PC-3 (cell line): ENCODE results near the gene CERKL. TPM values are rescaled to one million over a fixed set of nuclear protein-coding genes. Genes with fewer than 3 reads are reported as not detected.

Source experiments
- ATAC-seq: fragments of 200-7000 bp; cut with Tn5 transposase; 2 replicates; pipeline ENCODE4 v1.9.1; 2020; ENCODE audit warnings: mild to moderate bottlenecking, moderate library complexity
- BruUV-seq: library from RNA; stranded (reverse); fragments of 400-500 nt; replicated peaks from 2 replicates; lab custom pipeline; 2021; lab: Mats Ljungman, UMichigan
- CTCF ChIA-PET: fragments of 300-600 bp; sonication (Branson Sonifier 250); formaldehyde crosslinking; loops from one replicate; lab custom pipeline; 2022; ENCODE audit warnings: antibody characterized with exemption; lab: Charles Lee
- POLR2A ChIA-PET: fragments of 300-600 bp; sonication (Branson Sonifier 250); formaldehyde crosslinking; loops from one replicate; lab custom pipeline; 2022; ENCODE audit warnings: antibody characterized with exemption; ENCODE audit not compliant: unreplicated experiment; lab: Charles Lee
- DNase-seq: peaks from one replicate; pipeline ENCODE4 v3.0.0-alpha.2; 2015
- H2AFZ ChIP-seq: fragments of 300-600 bp; sonication (generic); 2 replicates; pipeline ENCODE4 v1.6.0; 2016; ENCODE audit warnings: antibody characterized with exemption, low read length
- H3F3A ChIP-seq: fragments of 300-600 bp; sonication (generic); one replicate; pipeline ENCODE4 v1.6.0; 2017; ENCODE audit warnings: antibody characterized with exemption, low read length, control low read depth, mild to moderate bottlenecking; ENCODE audit not compliant: unreplicated experiment
- H3K27ac ChIP-seq: fragments of 300-600 bp; sonication (generic); 2 replicates; pipeline ENCODE4 v1.5.1; 2016; ENCODE audit warnings: mild to moderate bottlenecking, low read length
- H3K27me3 ChIP-seq: fragments of 300-600 bp; sonication (generic); 2 replicates; pipeline ENCODE4 v1.6.1; 2016; ENCODE audit warnings: low read length, mixed read lengths
- H3K36me3 ChIP-seq: fragments of 300-600 bp; sonication (generic); 2 replicates; pipeline ENCODE4 v1.6.1; 2016; ENCODE audit warnings: low read depth, mixed run types, low read length, mixed read lengths
- H3K4me1 ChIP-seq: fragments of 300-600 bp; sonication (generic); 2 replicates; pipeline ENCODE4 v1.5.1; 2016; ENCODE audit warnings: low read length; ENCODE audit not compliant: insufficient read depth
- H3K4me2 ChIP-seq: fragments of 300-600 bp; sonication (generic); 2 replicates; pipeline ENCODE4 v1.6.0; 2016; ENCODE audit warnings: low read length
- H3K4me3 ChIP-seq: fragments of 300-600 bp; sonication (generic); 2 replicates; pipeline ENCODE4 v1.5.1; 2016; ENCODE audit warnings: mild to moderate bottlenecking, low read length, mixed read lengths
- H3K79me2 ChIP-seq: fragments of 300-600 bp; sonication (generic); 2 replicates; pipeline ENCODE4 v1.6.1; 2017; ENCODE audit warnings: low read length, mixed read lengths
- H3K9ac ChIP-seq: fragments of 300-600 bp; sonication (generic); 2 replicates; pipeline ENCODE4 v1.6.0; 2016; ENCODE audit warnings: mild to moderate bottlenecking, low read length
- H3K9me2 ChIP-seq: fragments of 300-600 bp; sonication (generic); replicated peaks from 2 replicates; pipeline ENCODE4 v1.6.1; 2016; ENCODE audit warnings: mixed run types, low read length, mixed read lengths
- H3K9me3 ChIP-seq: fragments of 300-600 bp; sonication (generic); 2 replicates; pipeline ENCODE4 v1.6.1; 2016; ENCODE audit warnings: low read length, mixed read lengths
- H4K20me1 ChIP-seq: fragments of 300-600 bp; sonication (generic); 2 replicates; pipeline ENCODE4 v1.6.1; 2016; ENCODE audit warnings: low read length, mixed read lengths
- EZH2 ChIP-seq: fragments of 300-600 bp; sonication (generic); IDR thresholded peaks from one replicate; pipeline ENCODE4 v1.6.1; 2017; ENCODE audit warnings: antibody characterized with exemption, mild to moderate bottlenecking, low read length; ENCODE audit not compliant: unreplicated experiment
- EZH2phosphoT487 ChIP-seq: fragments of 300-600 bp; sonication (generic); IDR thresholded peaks from 2 replicates; pipeline ENCODE4 v1.6.1; 2018; ENCODE audit warnings: mild to moderate bottlenecking, antibody characterized with exemption, low read length, borderline replicate concordance
- intact Hi-C: fragments of 100-400 bp; cut with micrococcal nuclease; formaldehyde crosslinking; loops from 2 replicates; pipeline ENCODE4 v1.9.0; 2023
- total RNA-seq: library from RNA; depleted of rRNA; stranded (reverse); fragments of >200 nt; gene quantifications from 2 replicates; pipeline ENCODE4 v1.2.3, GENCODE V29; 2014
- TF ChIP-seq, protein P1 (sequence below): fragments of 300-600 bp; sonication (generic); conservative IDR thresholded peaks from 2 replicates; pipeline ENCODE4 v1.5.1; 2017; ENCODE audit warnings: antibody characterized with exemption, low read depth, mild to moderate bottlenecking, low read length

CERKL gene
- total RNA-seq, 1 experiment from 2014 or later: 0.98 TPM

DNA sequence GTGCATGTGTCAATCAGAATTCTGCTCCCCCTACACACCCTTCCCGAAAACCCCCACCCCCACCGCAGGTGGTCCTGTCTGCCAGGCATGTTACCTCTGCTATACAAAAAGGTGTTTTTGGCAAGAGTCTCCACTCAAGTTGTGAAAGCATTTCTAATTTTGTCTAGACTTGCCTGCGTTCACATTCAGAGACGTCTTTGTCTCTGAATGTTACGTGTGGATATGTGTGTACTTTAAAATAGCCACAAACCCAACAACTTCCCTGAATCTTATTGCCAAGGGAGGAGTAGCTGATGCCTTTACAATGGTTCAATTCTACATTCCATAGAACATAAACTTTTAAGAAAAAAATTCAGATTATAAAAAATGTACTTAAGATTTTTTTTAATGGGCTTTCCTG lies 133.1 kb downstream of the CERKL start:
- intact Hi-C loops: no loop called here
- no peak overlapping the region for H2AFZ ChIP-seq
- no peaks in the 10 kb centered on the region for H3K79me2 ChIP-seq
- no peak overlapping the region for H3K27ac ChIP-seq
- H3K4me2 ChIP-seq: no peak overlapping the region
- H3K4me3 ChIP-seq: no peak overlapping the region
- peaks cover 10% of the 10 kb centered on the region for H3K4me1 ChIP-seq
- no peaks in the 10 kb centered on the region for H3K36me3 ChIP-seq
- no TSS peak for BruUV-seq
- no peak overlapping the region for H3K9ac ChIP-seq
- no peaks in the 10 kb centered on the region for H3K9me2 ChIP-seq
- H3K27me3 ChIP-seq: no peaks in the 10 kb centered on the region
- ATAC-seq (no peak), DNase-seq (no peak)
- TF ChIP-seq, protein P1, sequence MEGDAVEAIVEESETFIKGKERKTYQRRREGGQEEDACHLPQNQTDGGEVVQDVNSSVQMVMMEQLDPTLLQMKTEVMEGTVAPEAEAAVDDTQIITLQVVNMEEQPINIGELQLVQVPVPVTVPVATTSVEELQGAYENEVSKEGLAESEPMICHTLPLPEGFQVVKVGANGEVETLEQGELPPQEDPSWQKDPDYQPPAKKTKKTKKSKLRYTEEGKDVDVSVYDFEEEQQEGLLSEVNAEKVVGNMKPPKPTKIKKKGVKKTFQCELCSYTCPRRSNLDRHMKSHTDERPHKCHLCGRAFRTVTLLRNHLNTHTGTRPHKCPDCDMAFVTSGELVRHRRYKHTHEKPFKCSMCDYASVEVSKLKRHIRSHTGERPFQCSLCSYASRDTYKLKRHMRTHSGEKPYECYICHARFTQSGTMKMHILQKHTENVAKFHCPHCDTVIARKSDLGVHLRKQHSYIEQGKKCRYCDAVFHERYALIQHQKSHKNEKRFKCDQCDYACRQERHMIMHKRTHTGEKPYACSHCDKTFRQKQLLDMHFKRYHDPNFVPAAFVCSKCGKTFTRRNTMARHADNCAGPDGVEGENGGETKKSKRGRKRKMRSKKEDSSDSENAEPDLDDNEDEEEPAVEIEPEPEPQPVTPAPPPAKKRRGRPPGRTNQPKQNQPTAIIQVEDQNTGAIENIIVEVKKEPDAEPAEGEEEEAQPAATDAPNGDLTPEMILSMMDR: no peak
- TF ChIP-seq EZH2 (no peak), EZH2phosphoT487 (no peak)
- CTCF ChIA-PET: no interaction called here
- H3K9me3 ChIP-seq: no peaks in the 10 kb centered on the region
- no peaks in the 10 kb centered on the region for H3F3A ChIP-seq
- POLR2A ChIA-PET: no interaction called here
- H4K20me1 ChIP-seq: no peaks in the 10 kb centered on the region

DNA sequence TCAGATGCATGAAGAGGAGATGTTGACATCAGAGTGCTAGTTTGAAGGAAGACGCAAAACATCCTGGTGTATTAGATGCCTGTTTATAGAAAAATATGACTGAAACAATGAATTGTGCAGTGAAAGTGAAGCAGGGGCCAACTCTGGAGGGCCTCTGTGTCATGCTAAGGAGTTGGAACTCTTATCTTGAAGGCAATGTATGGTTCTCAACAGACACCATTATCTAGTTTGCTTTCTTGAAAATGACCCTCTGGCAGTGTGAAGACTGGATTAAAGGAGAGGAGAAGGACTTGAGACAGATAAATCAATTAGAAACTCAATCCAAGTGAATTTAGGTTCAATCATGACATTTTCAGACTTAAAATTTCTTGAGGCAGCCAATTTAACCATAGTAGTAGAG lies 136.7 kb downstream of the CERKL start:
- H3K36me3 ChIP-seq: no peaks in the 10 kb centered on the region
- ChIA-PET CTCF (no interaction called here), POLR2A (no interaction called here)
- TF ChIP-seq, protein P1: no peak
- TF ChIP-seq EZH2 (no peak), EZH2phosphoT487 (no peak)
- no peak overlapping the region for H3K4me2 ChIP-seq
- H3K9me2 ChIP-seq: no peaks in the 10 kb centered on the region
- ATAC-seq: no peak
- H3K27me3 ChIP-seq: no peaks in the 10 kb centered on the region
- H3K9me3 ChIP-seq: no peaks in the 10 kb centered on the region
- H4K20me1 ChIP-seq: no peaks in the 10 kb centered on the region
- BruUV-seq: no TSS peak
- no peaks in the 10 kb centered on the region for H3F3A ChIP-seq
- H3K79me2 ChIP-seq: no peaks in the 10 kb centered on the region
- H3K9ac ChIP-seq: no peak overlapping the region
- H3K27ac ChIP-seq: no peak overlapping the region
- H2AFZ ChIP-seq: no peak overlapping the region
- no peak overlapping the region for H3K4me3 ChIP-seq
- DNase-seq: no peak
- intact Hi-C loops: no loop called here
- peaks cover 17% of the 10 kb centered on the region for H3K4me1 ChIP-seq

DNA sequence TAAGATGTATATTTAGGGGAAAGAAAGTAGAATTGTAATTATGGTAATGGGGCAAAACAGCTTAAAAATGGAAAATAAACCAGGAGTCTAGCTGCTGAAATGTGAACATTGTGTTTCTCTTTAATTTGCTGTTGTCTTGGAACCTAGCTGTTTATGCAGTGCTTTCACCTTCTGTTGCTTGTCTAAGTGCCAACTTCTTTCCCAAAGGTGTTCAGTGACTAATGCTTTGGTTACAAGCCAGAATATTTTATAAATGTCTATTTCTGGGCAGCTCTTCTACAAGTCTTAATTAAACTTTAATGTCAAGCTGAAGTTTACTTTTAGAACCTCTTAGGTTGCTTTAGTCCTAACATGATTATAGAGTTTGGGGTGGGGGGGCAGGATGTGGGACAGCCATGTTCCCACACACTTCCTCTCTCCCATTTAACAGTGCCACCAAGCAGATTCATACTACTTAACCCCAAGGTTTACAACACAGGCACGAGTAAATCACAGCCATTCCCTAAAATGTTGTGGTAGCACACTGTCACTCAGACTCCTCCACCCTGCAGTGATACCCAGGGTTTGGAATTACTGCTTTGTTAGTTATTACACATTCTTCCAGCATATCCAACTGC lies 139.1 kb downstream of the CERKL start:
- ATAC-seq (peak; percentile 48), DNase-seq (peak; percentile 37)
- POLR2A ChIA-PET: no interaction called here
- Histone ChIP-seq H4K20me1 (no peaks in the 10 kb centered on the region), H2AFZ (no peak overlapping the region), H3K4me2 (no peak overlapping the region), H3K9me3 (no peaks in the 10 kb centered on the region), H3K27me3 (no peaks in the 10 kb centered on the region), H3K9ac (no peak overlapping the region), H3K27ac (no peak overlapping the region), H3K4me3 (no peak overlapping the region), H3F3A (no peaks in the 10 kb centered on the region), H3K4me1 (peaks cover 17% of the 10 kb centered on the region), H3K36me3 (no peaks in the 10 kb centered on the region), H3K9me2 (no peaks in the 10 kb centered on the region), H3K79me2 (no peaks in the 10 kb centered on the region)
- TF ChIP-seq EZH2 (no peak), EZH2phosphoT487 (no peak)
- TF ChIP-seq, protein P1: no peak
- CTCF ChIA-PET: no interaction called here
- no TSS peak for BruUV-seq
- intact Hi-C loops: no loop called here
